Measurements from ENCODE around the gene DBR1.
A peak's percentile ranks its signal among the peaks of the same experiment; 100 is the strongest.

DBR1 gene

DNA sequence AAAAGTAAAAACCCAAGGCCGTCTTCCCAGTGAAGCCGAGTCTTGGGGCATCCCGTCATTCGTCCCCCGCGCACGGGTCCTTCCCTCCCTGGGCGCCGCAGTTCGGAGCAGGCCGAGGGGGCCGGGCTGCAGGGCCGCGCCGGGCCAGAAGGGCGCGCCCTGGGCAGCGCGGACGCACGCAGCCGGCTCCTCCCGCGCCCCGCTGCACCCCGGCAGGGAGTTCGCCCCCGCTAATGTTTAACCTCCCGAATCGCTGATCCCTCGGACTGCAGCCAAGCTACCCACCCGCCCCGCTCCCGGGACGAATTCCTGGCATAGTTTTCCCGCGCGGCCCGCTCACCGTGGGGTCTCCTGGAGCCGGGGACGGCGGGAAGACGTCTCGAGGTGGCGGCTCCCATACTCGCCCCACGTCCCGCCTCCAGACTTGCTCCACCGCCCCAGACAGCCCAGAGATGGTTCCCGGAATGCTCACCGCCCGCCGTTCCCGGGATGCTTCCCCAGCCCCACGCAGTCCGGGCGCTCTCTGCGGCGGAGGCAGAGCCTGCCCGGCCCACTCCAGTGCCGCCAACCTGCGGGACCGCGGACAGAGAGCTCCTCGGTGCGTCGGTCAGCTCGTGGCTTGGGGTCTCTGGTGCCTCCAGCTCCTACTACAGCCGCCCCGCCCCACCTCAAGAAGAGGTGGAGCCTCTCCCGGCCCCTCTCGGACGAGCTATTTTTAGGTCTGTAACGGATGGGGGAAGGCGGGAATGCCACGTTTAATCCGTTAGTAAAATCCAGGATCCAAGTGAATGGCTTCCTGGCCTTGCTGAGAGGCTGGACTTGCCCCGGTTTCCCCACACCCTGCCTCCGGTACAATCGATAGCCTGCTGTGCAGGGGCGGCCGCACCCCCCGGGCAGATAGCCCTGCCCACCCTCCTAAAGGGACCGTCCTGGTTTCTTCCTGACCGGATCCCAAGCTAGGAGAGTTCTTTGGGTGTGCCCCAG is 59.4 kb downstream of the DBR1 start, which contains the start of gene DZIP1L:
Gene DZIP1L, minus strand, starts transcription at position 621 of the 984 bp plus-strand sequence. CDS start 11,637 bp downstream, outside the sequence.
- peaks cover 7% of the 10 kb centered on the region; the same call in 1 of the 2 replicates for H3K27me3 ChIP-seq (replicated peaks; ENCODE audit: insufficient read depth, low read length)
- H2AFZ ChIP-seq (ENCODE audit: low read length), result peak within 1 kb of the TSS; percentile 95
- peak; percentile 38 for DNase-seq
- H4K20me1 ChIP-seq (ENCODE audit: insufficient read depth, low read length), result no peaks in the 10 kb centered on the region
- H3K79me2 ChIP-seq (ENCODE audit: low read length), result no peaks in the 10 kb centered on the region
- no peaks in the 10 kb centered on the region for H3K9me2 ChIP-seq (replicated peaks; ENCODE audit: insufficient read depth, low read length)
- H3K4me1 ChIP-seq (ENCODE audit: low read length), result no peaks in the 10 kb centered on the region
- H3K9ac ChIP-seq (ENCODE audit: low read length), result peak within 1 kb of the TSS; percentile 57; the same call in 1 of the 2 replicates
- H3K4me2 ChIP-seq (ENCODE audit: low read depth, low read length), result peak within 1 kb of the TSS; percentile 98
- peak within 1 kb of the TSS; percentile 86 for H3K4me3 ChIP-seq (ENCODE audit: low read length)
- TF ChIP-seq EZH2phosphoT487 (IDR thresholded peaks at IDR 0.05; ENCODE audit: low read length) (no peak), EZH2 (optimal IDR thresholded peaks at IDR 0.05; ENCODE audit: low read depth, low read length) (no peak)
- TF ChIP-seq, protein P1, sequence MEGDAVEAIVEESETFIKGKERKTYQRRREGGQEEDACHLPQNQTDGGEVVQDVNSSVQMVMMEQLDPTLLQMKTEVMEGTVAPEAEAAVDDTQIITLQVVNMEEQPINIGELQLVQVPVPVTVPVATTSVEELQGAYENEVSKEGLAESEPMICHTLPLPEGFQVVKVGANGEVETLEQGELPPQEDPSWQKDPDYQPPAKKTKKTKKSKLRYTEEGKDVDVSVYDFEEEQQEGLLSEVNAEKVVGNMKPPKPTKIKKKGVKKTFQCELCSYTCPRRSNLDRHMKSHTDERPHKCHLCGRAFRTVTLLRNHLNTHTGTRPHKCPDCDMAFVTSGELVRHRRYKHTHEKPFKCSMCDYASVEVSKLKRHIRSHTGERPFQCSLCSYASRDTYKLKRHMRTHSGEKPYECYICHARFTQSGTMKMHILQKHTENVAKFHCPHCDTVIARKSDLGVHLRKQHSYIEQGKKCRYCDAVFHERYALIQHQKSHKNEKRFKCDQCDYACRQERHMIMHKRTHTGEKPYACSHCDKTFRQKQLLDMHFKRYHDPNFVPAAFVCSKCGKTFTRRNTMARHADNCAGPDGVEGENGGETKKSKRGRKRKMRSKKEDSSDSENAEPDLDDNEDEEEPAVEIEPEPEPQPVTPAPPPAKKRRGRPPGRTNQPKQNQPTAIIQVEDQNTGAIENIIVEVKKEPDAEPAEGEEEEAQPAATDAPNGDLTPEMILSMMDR (IDR thresholded peaks at IDR 0.05; ENCODE audit: low read length), result peak; percentile 55
- no peaks in the 10 kb centered on the region for H3F3A ChIP-seq (ENCODE audit: insufficient read depth, low read length)
- H3K36me3 ChIP-seq (replicated peaks; ENCODE audit: insufficient read depth, low read length), result no peaks in the 10 kb centered on the region
- H3K27ac ChIP-seq (ENCODE audit: low read length), result no peak within 1 kb of the TSS
- H3K9me3 ChIP-seq (replicated peaks; ENCODE audit: insufficient read depth, low read length), result no peaks in the 10 kb centered on the region

DNA sequence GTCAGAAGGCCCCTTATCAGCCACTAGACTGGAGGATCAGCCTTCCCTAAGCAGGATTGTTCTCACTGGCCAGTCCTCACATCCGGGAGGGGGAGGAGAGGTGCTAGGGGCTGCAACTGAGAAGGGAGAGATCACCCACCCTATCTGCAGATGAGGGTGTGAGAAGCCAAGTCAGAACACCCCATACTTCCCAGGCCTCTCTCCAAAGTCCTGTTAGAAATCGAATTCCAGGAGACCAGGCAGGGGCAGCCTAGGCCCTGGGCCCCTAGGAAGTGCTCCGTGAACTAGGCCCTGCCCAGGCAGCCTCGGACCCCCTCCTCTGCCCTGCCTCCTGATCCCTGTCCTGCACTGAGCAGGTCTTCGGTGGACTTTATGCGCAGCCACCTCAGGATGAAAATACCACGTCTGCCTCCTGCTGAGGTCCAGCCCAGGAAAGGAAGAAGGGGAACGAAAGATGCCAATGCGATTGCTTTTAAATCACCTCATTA is 60.2 kb downstream of the DBR1 start:
- no peaks in the 10 kb centered on the region for H3K9me3 ChIP-seq (replicated peaks; ENCODE audit: insufficient read depth, low read length)
- H3K27me3 ChIP-seq (replicated peaks; ENCODE audit: insufficient read depth, low read length), result peaks cover 6% of the 10 kb centered on the region; the same call in 1 of the 2 replicates
- no peaks in the 10 kb centered on the region for H4K20me1 ChIP-seq (ENCODE audit: insufficient read depth, low read length)
- H3F3A ChIP-seq (ENCODE audit: insufficient read depth, low read length), result no peaks in the 10 kb centered on the region
- H2AFZ ChIP-seq (ENCODE audit: low read length), result peak overlapping the region; percentile 69
- no peak for DNase-seq
- no peak overlapping the region for H3K9ac ChIP-seq (ENCODE audit: low read length)
- H3K9me2 ChIP-seq (replicated peaks; ENCODE audit: insufficient read depth, low read length), result no peaks in the 10 kb centered on the region
- no peaks in the 10 kb centered on the region for H3K36me3 ChIP-seq (replicated peaks; ENCODE audit: insufficient read depth, low read length)
- TF ChIP-seq EZH2 (optimal IDR thresholded peaks at IDR 0.05; ENCODE audit: low read depth, low read length) (no peak), EZH2phosphoT487 (IDR thresholded peaks at IDR 0.05; ENCODE audit: low read length) (no peak)
- TF ChIP-seq, protein P1 (IDR thresholded peaks at IDR 0.05; ENCODE audit: low read length), result no peak
- H3K27ac ChIP-seq (ENCODE audit: low read length), result no peak overlapping the region
- H3K4me3 ChIP-seq (ENCODE audit: low read length), result 0 out of 2 replicates have a peak overlapping the region, but pooled peaks have one; percentile 9
- H3K79me2 ChIP-seq (ENCODE audit: low read length), result no peaks in the 10 kb centered on the region
- peak overlapping the region; percentile 98 for H3K4me2 ChIP-seq (ENCODE audit: low read depth, low read length)
- H3K4me1 ChIP-seq (ENCODE audit: low read length), result no peaks in the 10 kb centered on the region

DNA sequence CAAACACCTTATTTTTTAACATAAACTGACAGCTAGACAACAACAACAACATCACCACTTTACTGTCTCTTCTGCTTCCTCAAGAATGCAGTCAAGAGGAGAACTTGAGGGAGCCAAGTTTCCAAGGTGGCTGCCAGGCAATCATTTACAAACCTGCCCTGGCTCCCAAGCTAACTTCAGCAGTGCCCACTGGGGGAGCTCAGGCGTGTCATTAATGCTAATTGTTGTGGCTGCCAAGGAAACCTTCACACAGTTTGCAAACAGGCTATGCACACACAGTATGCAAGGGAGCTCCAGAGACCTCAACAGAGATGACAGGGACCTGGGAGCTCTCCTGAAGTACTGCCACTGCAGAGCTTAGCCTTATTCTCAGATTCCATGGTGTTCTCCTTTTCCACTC is 61.4 kb downstream of the DBR1 start:
- no peaks in the 10 kb centered on the region for H3K9me2 ChIP-seq (replicated peaks; ENCODE audit: insufficient read depth, low read length)
- no peak overlapping the region for H3K4me3 ChIP-seq (ENCODE audit: low read length)
- H3K4me1 ChIP-seq (ENCODE audit: low read length), result no peaks in the 10 kb centered on the region
- DNase-seq, result no peak
- no peak overlapping the region for H3K27ac ChIP-seq (ENCODE audit: low read length)
- peaks cover 6% of the 10 kb centered on the region; the same call in 1 of the 2 replicates for H3K27me3 ChIP-seq (replicated peaks; ENCODE audit: insufficient read depth, low read length)
- no peak overlapping the region for H2AFZ ChIP-seq (ENCODE audit: low read length)
- no peaks in the 10 kb centered on the region for H3F3A ChIP-seq (ENCODE audit: insufficient read depth, low read length)
- TF ChIP-seq EZH2 (optimal IDR thresholded peaks at IDR 0.05; ENCODE audit: low read depth, low read length) (no peak), EZH2phosphoT487 (IDR thresholded peaks at IDR 0.05; ENCODE audit: low read length) (no peak)
- TF ChIP-seq, protein P1 (IDR thresholded peaks at IDR 0.05; ENCODE audit: low read length), result no peak
- H3K9me3 ChIP-seq (replicated peaks; ENCODE audit: insufficient read depth, low read length), result no peaks in the 10 kb centered on the region
- H3K9ac ChIP-seq (ENCODE audit: low read length), result no peak overlapping the region
- no peaks in the 10 kb centered on the region for H3K79me2 ChIP-seq (ENCODE audit: low read length)
- no peaks in the 10 kb centered on the region for H3K36me3 ChIP-seq (replicated peaks; ENCODE audit: insufficient read depth, low read length)
- H3K4me2 ChIP-seq (ENCODE audit: low read depth, low read length), result no peak overlapping the region
- no peaks in the 10 kb centered on the region for H4K20me1 ChIP-seq (ENCODE audit: insufficient read depth, low read length)
